ENCODE data around the gene NACC2.
A peak's percentile ranks its signal among the peaks of the same experiment; 100 is the strongest.
"Not testable (repeated sequence)": the region's sequence is repeated elsewhere in the genome, so short reads cannot be mapped to it uniquely, and the experiment has no call there.

NACC2 gene

DNA sequence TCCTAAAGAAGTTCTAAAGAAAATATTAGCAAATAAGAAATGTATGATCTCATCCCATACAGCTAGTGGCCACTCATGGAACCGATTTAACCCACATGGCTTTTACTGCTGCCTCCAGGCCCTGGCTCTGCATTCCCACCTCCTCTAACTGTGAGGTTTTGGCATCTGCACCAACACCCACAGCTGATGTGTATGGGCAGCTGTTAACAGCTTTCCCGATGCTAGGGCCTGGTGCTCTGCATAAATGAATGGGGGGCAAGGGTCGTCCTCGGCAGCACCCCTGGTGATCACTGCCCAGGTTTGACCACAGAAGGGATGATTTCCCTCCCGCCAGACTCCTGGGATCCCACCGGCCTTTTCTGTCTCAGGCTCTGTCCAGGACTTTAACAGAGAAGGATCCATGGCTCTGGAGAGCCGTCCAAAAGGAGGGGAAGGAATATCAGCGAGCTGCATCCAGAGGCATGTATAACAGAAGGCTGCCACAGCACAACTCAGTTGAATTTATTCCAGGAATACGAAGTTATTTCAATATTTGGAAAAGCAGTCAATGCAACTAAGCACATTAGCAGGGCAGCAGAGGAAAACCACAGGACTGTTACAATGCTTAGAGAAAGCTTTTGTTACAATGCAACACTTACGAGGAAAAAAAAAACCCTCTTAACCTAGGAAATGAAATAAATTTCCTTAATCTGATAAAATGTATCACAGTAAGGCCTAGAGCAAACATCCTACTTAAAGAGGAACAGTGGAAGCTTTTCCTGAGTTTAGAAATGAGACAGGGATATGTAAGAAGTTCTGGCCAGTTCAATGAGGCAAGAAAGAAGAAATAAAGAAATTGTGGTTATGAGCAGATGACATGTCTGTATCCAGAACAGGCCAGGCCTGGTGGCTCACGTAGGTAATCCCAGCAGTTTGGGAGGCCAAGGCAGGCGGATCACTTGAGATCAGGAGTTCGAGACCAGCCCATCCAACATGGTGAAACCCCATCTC is 63.1 kb downstream of the NACC2 start:
- TF ChIP-seq, protein P1, sequence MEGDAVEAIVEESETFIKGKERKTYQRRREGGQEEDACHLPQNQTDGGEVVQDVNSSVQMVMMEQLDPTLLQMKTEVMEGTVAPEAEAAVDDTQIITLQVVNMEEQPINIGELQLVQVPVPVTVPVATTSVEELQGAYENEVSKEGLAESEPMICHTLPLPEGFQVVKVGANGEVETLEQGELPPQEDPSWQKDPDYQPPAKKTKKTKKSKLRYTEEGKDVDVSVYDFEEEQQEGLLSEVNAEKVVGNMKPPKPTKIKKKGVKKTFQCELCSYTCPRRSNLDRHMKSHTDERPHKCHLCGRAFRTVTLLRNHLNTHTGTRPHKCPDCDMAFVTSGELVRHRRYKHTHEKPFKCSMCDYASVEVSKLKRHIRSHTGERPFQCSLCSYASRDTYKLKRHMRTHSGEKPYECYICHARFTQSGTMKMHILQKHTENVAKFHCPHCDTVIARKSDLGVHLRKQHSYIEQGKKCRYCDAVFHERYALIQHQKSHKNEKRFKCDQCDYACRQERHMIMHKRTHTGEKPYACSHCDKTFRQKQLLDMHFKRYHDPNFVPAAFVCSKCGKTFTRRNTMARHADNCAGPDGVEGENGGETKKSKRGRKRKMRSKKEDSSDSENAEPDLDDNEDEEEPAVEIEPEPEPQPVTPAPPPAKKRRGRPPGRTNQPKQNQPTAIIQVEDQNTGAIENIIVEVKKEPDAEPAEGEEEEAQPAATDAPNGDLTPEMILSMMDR (IDR thresholded peaks at IDR 0.05), result no peak
- no peaks in the 10 kb centered on the region for H3K27me3 ChIP-seq
- H3K27ac ChIP-seq, result no peak overlapping the region
- no peak overlapping the region for H3K4me3 ChIP-seq
- intact Hi-C loops (cut with DNase I; ENCODE audit: low total_unique reads), result no loop called here
- peaks cover 0 to 30% (median 9%) of the 10 kb centered on the region in 4 donors for H3K4me1 ChIP-seq
- peaks cover 0 to 17% (median 16%) of the 10 kb centered on the region in 3 donors for H3K36me3 ChIP-seq
- DNase-seq, result peak; percentile 5 to 47
- H3K9me3 ChIP-seq, result no peaks in the 10 kb centered on the region

DNA sequence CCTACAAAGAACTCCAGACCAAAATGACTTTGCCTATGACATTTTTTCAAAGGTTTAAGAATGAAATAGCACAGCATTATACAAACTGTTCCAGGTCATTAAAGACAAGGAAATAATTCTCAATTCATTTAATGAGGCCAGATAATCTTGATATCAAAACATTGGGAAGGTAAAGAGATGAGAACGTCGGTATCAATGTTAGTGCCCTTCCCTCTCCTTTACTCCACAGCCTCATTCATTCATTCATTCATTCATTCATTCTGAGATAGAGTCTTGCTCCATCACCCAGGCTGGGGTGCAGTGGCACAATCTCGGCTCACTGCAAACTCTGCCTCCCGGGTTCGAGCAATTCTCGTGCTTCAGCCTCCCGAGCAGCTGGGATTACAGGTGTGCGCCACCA is 64.0 kb downstream of the NACC2 start:
- Histone ChIP-seq H3K9me3 (no peaks in the 10 kb centered on the region), H3K4me3 (no peak overlapping the region), H3K4me1 (peaks cover 0 to 38% (median 11%) of the 10 kb centered on the region in 4 donors), H3K27ac (no peak overlapping the region), H3K27me3 (no peaks in the 10 kb centered on the region), H3K36me3 (peaks cover 0 to 17% (median 13%) of the 10 kb centered on the region in 3 donors)
- TF ChIP-seq, protein P1 (IDR thresholded peaks at IDR 0.05), result no peak
- intact Hi-C loops (cut with DNase I; ENCODE audit: low total_unique reads), result no loop called here
- no peak for DNase-seq

DNA sequence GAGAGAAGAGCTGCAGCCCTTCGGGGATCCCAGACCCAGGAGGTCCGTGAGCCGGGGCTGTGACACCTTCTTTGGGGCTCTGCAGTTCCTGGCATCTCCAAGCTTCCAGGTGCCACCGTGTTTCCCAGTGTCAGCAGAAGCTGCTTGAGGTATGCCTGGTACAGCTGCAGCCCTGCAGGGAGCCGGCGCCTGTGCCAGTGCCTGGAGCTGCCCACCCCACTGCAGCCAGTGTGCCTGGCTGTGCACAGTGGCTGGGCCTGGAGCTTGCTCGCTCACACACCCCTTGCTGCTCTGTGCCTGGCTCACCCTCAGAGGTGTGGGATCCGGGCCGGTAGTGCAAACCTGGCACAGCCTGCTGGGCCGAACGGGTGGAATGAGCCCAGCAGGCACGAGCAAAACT is 65.5 kb downstream of the NACC2 start:
- peaks cover 0 to 17% (median 13%) of the 10 kb centered on the region in 3 donors for H3K36me3 ChIP-seq
- no peak overlapping the region for H3K27ac ChIP-seq
- H3K4me3 ChIP-seq, result no peak overlapping the region
- TF ChIP-seq, protein P1 (IDR thresholded peaks at IDR 0.05), result no peak
- H3K4me1 ChIP-seq, result peaks cover 0 to 44% (median 11%) of the 10 kb centered on the region in 4 donors
- H3K27me3 ChIP-seq, result no peaks in the 10 kb centered on the region
- DNase-seq, result no peak
- no peaks in the 10 kb centered on the region for H3K9me3 ChIP-seq
- intact Hi-C loops (cut with DNase I; ENCODE audit: low total_unique reads), result no loop called here

DNA sequence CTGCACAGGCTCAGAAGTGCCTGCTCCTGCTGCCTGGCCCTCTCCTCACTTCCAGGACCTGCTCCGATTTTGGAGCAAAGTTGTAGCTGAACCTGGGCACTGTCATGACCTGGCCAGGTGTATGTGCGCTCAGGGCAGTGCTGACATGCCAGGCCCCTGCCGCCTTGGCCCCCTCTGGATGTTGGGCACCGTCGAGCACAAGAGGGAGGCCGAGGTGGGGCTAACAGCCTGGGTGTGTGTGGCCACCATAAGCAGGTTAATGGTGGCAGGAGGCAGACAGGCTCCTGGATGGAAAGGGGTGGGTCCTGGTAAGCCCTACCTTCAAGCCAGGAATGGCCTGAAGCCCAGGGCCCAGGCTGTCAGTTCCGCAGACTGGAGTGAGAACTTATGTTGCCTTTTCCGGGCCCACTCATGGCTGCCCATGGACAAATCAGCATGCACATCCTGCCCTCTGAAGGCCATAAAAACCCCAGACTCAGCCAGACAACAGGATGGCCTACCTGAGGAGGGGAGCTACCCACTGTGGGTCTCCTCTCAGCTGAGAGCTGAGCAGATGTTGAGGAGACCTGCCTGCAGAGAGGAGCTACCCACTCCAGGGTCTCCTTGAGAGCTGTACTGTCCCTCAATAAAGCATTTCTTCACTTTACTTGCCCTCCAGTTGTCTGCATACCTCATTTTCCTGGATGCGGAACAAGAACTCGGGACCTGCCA is 66.2 kb downstream of the NACC2 start:
- Histone ChIP-seq H3K36me3 (peaks cover 0 to 17% (median 13%) of the 10 kb centered on the region in 3 donors), H3K27me3 (no peaks in the 10 kb centered on the region), H3K4me1 (peaks cover 0 to 50% (median 13%) of the 10 kb centered on the region in 4 donors), H3K27ac (no peak overlapping the region), H3K4me3 (no peak overlapping the region), H3K9me3 (no peaks in the 10 kb centered on the region)
- no peak for DNase-seq
- intact Hi-C loops (cut with DNase I; ENCODE audit: low total_unique reads), result no loop called here
- TF ChIP-seq, protein P1 (IDR thresholded peaks at IDR 0.05), result no peak

DNA sequence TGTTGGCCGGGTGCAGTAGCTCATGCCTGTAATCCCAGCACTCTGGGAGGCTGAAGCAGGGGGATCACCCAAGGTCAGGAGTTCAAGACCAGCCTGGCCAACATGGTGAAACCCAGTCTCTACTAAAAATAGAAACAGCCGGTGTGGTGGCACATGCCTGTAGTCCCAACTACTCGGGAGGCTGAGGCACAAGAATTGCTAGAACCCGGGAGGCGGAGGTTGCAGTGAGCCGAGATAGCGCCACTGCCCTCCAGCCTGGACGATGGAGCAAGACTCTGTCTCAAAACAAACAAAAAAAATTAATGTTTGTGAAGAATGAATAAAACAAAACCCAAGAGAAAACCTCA is 68.2 kb downstream of the NACC2 start:
- H3K4me1 ChIP-seq, result peaks cover 0 to 49% (median 16%) of the 10 kb centered on the region in 4 donors
- H3K9me3 ChIP-seq; DNase-seq; H3K27ac ChIP-seq; intact Hi-C loops (cut with DNase I; ENCODE audit: low total_unique reads); H3K4me3 ChIP-seq; H3K27me3 ChIP-seq: not testable (repeated sequence)
- H3K36me3 ChIP-seq, result peaks cover 0 to 17% (median 13%) of the 10 kb centered on the region in 3 donors

All from tibial artery (tissue), 4 donors.